ENCODE results near the gene PPOX.

PPOX gene

DNA sequence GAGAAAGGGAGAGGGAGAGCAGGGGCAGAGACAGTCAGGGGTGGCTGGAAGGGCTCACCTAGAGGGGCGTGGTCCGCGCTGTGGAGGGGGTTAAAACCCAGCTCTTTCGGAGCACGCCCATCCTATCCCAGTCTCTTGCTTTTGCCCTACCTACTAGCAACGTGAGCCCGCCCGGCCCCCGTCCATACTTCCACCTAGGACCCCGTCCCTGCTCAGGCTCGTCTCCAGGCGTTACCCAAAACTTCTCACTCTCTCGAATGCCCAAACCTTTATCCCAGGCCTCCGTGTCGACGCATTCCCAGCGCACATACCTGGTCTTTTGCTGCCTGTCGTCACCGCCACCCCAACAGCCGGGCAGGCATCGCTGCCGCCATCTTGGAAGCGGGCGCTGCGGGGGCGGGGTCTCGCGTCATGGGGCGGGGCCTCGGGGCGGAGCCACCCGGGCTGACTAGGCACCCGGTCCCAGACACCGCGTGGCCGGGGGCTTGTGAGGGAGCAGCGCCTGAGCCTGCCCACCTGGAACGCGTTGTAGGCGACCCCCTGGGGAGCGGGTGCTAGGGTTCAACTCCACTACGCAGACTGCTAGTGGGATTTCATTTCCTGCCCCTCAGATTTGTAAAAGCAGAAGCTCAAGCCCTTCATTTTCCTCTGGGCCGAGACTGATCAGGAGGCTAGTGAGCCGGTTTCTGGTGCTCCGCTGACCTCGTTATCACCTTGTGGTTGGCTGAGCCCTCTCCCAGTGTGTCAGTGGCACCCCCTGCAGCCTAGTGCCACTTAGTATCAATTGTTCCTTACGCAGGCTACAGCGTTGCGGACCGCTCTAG lies 11.1 kb downstream of the PPOX start, which contains the start of gene B4GALT3:
B4GALT3 (minus strand) TSS at position 396 of the 824 bp plus-strand sequence. CDS start 1,447 bp downstream, outside the sequence.
- TF ChIP-seq, protein P1, sequence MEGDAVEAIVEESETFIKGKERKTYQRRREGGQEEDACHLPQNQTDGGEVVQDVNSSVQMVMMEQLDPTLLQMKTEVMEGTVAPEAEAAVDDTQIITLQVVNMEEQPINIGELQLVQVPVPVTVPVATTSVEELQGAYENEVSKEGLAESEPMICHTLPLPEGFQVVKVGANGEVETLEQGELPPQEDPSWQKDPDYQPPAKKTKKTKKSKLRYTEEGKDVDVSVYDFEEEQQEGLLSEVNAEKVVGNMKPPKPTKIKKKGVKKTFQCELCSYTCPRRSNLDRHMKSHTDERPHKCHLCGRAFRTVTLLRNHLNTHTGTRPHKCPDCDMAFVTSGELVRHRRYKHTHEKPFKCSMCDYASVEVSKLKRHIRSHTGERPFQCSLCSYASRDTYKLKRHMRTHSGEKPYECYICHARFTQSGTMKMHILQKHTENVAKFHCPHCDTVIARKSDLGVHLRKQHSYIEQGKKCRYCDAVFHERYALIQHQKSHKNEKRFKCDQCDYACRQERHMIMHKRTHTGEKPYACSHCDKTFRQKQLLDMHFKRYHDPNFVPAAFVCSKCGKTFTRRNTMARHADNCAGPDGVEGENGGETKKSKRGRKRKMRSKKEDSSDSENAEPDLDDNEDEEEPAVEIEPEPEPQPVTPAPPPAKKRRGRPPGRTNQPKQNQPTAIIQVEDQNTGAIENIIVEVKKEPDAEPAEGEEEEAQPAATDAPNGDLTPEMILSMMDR (IDR thresholded peaks at IDR 0.05) = no peak
- peak within 1 kb of the TSS; percentile 82 to 92 for H3K4me3 ChIP-seq (ENCODE audit: low read depth in 1 of 2, low read length in 1 of 2)

DNA sequence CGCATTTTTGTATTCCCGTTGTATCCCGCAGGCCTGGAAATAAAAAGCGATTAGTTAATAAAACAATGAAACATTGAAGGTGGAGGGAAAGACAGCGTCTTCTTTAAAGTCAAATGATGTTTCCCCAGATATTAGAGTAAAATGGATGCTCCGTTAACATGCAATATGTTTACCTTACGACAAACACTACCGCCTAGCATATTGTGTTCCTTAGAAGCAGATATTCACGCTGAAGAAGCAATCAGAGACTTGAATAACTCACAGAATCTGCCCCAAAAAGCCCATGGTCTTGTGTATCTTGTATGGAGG lies 11.7 kb downstream of the PPOX start:
- H3K4me1 ChIP-seq (ENCODE audit: control insufficient read depth in 1 of 2, insufficient read depth in 1 of 2, low read depth in 1 of 2, low read length in 1 of 2) = peaks cover 19 to 22% of the 10 kb centered on the region in 2 experiments
- no peaks in the 10 kb centered on the region for H3K27me3 ChIP-seq
- TF ChIP-seq, protein P1 (IDR thresholded peaks at IDR 0.05) = no peak
- peak overlapping the region; percentile 82 to 92 for H3K4me3 ChIP-seq (ENCODE audit: low read depth in 1 of 2, low read length in 1 of 2)
- H3K36me3 ChIP-seq = peaks cover 19% of the 10 kb centered on the region
- no peaks in the 10 kb centered on the region for H3K9me3 ChIP-seq
- H3K27ac ChIP-seq = peak overlapping the region; percentile 78

More for the DNA sequence above, 11.1 kb downstream of the PPOX start, which contains the start of gene B4GALT3:
- Histone ChIP-seq H3K9me3 (no peaks in the 10 kb centered on the region), H3K36me3 (peaks cover 24% of the 10 kb centered on the region), H3K4me1 (ENCODE audit: control insufficient read depth in 1 of 2, insufficient read depth in 1 of 2, low read depth in 1 of 2, low read length in 1 of 2) (peaks cover 19 to 22% of the 10 kb centered on the region in 2 experiments), H3K27me3 (no peaks in the 10 kb centered on the region), H3K27ac (peak within 1 kb of the TSS; percentile 78)

DNA sequence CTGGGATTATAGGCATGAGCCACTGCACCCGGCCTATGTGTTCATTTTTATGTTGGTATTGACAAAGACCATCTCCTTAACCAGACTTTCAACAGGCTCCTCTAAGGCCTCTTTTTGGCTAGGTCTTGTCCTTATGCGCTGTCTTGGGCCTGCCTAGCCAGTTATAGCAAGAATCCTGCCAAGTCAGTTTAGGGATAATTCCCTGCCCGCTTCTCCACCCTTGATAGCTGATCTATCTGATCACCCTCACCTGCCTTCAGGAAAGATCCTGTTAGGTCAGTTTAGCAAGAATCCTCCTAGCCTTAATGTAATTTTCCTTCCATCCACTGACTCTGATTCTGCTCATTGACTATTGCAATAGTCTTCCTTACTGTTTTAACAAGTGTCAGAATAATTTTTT lies 13.5 kb downstream of the PPOX start:
- H3K4me3 ChIP-seq (ENCODE audit: low read depth in 1 of 2, low read length in 1 of 2) = no peak overlapping the region
- peaks cover 26 to 27% of the 10 kb centered on the region in 2 experiments for H3K4me1 ChIP-seq (ENCODE audit: control insufficient read depth in 1 of 2, insufficient read depth in 1 of 2, low read depth in 1 of 2, low read length in 1 of 2)
- no peak overlapping the region for H3K27ac ChIP-seq
- no peaks in the 10 kb centered on the region for H3K27me3 ChIP-seq
- H3K9me3 ChIP-seq = no peaks in the 10 kb centered on the region
- H3K36me3 ChIP-seq = peaks cover 4% of the 10 kb centered on the region
- TF ChIP-seq, protein P1 (IDR thresholded peaks at IDR 0.05) = no peak

DNA sequence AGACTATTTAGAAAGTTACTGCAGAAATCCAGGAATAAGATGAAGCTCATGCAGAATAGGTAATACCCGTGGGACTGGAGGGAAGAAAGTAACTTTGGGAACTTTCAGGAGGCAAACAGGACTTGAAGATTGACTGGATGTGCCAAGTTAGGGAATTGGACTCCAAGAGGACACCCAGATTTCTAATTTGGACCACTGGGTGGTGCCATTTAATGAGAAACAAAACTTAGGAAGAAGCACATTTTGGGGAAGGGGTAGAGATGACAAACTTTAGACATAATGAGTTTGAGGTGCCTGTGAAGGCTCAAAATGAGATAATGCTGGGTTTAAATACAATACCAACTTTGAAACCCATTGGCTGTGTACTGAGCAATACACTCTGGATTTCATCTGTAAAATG lies 14.4 kb downstream of the PPOX start:
- Histone ChIP-seq H3K9me3 (no peaks in the 10 kb centered on the region), H3K4me3 (ENCODE audit: low read depth in 1 of 2, low read length in 1 of 2) (no peak overlapping the region), H3K27ac (no peak overlapping the region), H3K4me1 (ENCODE audit: control insufficient read depth in 1 of 2, insufficient read depth in 1 of 2, low read depth in 1 of 2, low read length in 1 of 2) (peaks cover 35 to 36% of the 10 kb centered on the region in 2 experiments), H3K36me3 (no peaks in the 10 kb centered on the region), H3K27me3 (no peaks in the 10 kb centered on the region)
- TF ChIP-seq, protein P1 (IDR thresholded peaks at IDR 0.05) = no peak

DNA sequence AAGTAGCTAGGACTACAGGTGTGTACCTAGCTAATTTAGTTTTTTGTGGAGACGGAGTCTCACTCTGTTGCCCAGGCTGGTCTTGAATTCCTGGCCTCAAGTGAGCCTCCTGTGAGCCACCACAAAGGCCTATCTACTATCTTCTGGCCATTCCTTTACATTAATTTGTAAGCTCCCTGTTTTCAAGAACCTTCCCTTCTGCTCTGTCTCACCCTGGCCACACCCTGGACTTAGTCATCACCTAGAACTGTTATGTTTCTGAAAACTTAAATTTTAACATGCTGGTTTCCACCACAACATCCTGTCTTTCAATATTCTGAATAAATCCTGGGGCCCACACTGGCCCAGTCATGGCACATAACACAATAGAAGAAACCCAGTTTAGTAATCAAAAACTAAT lies 16.0 kb downstream of the PPOX start:
- TF ChIP-seq, protein P1 (IDR thresholded peaks at IDR 0.05) = no peak
- H3K36me3 ChIP-seq = no peaks in the 10 kb centered on the region
- H3K9me3 ChIP-seq = no peaks in the 10 kb centered on the region
- no peak overlapping the region for H3K27ac ChIP-seq
- H3K27me3 ChIP-seq = no peaks in the 10 kb centered on the region
- no peak overlapping the region for H3K4me3 ChIP-seq (ENCODE audit: low read depth in 1 of 2, low read length in 1 of 2)
- peaks cover 33 to 35% of the 10 kb centered on the region in 2 experiments for H3K4me1 ChIP-seq (ENCODE audit: control insufficient read depth in 1 of 2, insufficient read depth in 1 of 2, low read depth in 1 of 2, low read length in 1 of 2)

All from neutrophil (primary cell).